Immature natural killer cell (primary cell): Measurements from ENCODE around the gene CCL13. TPM values are rescaled to one million over a fixed set of nuclear protein-coding genes. Genes with fewer than 3 reads are reported as not detected.
"Not testable (repeated sequence)": the region's sequence is repeated elsewhere in the genome, so short reads cannot be mapped to it uniquely, and the experiment has no call there.

Source experiments
- DNase-seq, 3 donors: peaks; one replicate each; pipeline ENCODE4 v3.0.0; 2022; ENCODE audit warnings: mixed read lengths in 1 of 3
- H3K27ac Mint-ChIP-seq, 6 donors: one replicate each; pipeline ENCODE4 v1.8.0; 2020; ENCODE audit warnings: mixed read lengths in 6 of 6, mild to moderate bottlenecking in 5 of 6, inconsistent platforms in 4 of 6, moderate library complexity in 3 of 6
- H3K27me3 Mint-ChIP-seq, 3 donors: one replicate each; pipeline ENCODE4 v1.8.0; 2020 to 2021; ENCODE audit warnings: low read depth in 3 of 3, mild to moderate bottlenecking in 3 of 3, mixed read lengths in 3 of 3, moderate library complexity in 3 of 3, inconsistent platforms in 1 of 3
- H3K36me3 Mint-ChIP-seq, 3 donors: one replicate each; pipeline ENCODE4 v1.8.0; 2020; ENCODE audit warnings: mixed read lengths in 3 of 3, inconsistent platforms in 2 of 3, mild to moderate bottlenecking in 2 of 3
- H3K4me1 Mint-ChIP-seq, 2 donors: one replicate each; pipeline ENCODE4 v1.8.0; 2020; ENCODE audit warnings: inconsistent platforms in 2 of 2, mild to moderate bottlenecking in 2 of 2, mixed read lengths in 2 of 2, moderate library complexity in 1 of 2
- H3K4me3 Mint-ChIP-seq, 5 donors: one replicate each; pipeline ENCODE4 v1.8.0; 2020; ENCODE audit warnings: mild to moderate bottlenecking in 5 of 5, mixed read lengths in 5 of 5, inconsistent platforms in 3 of 5, moderate library complexity in 3 of 5
- H3K9me3 Mint-ChIP-seq, 6 donors: one replicate each; pipeline ENCODE4 v1.8.0; 2020; ENCODE audit warnings: mild to moderate bottlenecking in 6 of 6, mixed read lengths in 6 of 6, inconsistent platforms in 4 of 6, moderate library complexity in 3 of 6
- polyA plus RNA-seq, 3 donors: library from polyadenylated mRNA; unstranded; fragments of 300-500 nt; fragmentation: Illumina TruSeq; gene quantifications; one replicate each; pipeline ENCODE4 v1.2.3, GENCODE V29; 2021

The CCL13 gene
- not detected for polyA plus RNA-seq

DNA sequence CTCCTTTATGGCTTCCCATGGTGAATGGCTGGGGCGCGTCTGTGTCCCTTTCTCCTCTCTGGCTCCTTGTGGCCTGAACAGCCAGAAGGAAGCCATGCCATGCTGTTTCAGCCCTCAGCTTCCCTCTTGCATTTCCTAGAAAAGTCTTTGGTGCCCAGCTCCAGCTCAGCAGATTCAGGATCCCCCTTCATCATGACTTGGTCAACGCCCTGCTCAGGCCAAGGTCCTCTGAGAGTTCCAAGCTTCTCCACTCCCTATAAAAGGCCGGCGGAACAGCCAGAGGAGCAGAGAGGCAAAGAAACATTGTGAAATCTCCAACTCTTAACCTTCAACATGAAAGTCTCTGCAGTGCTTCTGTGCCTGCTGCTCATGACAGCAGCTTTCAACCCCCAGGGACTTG, at the start of gene CCL13:
TSS of gene CCL13 (plus strand) at position 287 of the 400 bp plus-strand sequence. CDS start at position 334, 47 bp downstream.
- H3K27ac Mint-ChIP-seq = no peak within 1 kb of the TSS
- H3K9me3 Mint-ChIP-seq = no peaks in the 10 kb centered on the region
- peaks cover 2 to 3% (median 3%) of the 10 kb centered on the region in 3 donors for H3K27me3 Mint-ChIP-seq
- H3K36me3 Mint-ChIP-seq = no peaks in the 10 kb centered on the region
- no peak for DNase-seq
- H3K4me3 Mint-ChIP-seq = no peak within 1 kb of the TSS
- no peaks in the 10 kb centered on the region for H3K4me1 Mint-ChIP-seq

- Mint-ChIP-seq H3K27ac (no peak overlapping the region), H3K4me1 (no peaks in the 10 kb centered on the region)
- DNase-seq = no peak
These were observed 49.2 kb upstream of the CCL13 start for GRCh38 chr17:34307110-34307509.

GRCh38 chr17:34308371-34308770, 47.9 kb upstream of the CCL13 start:
- no peaks in the 10 kb centered on the region for H3K36me3 Mint-ChIP-seq
- no peak overlapping the region for H3K4me3 Mint-ChIP-seq
- no peaks in the 10 kb centered on the region for H3K4me1 Mint-ChIP-seq
- H3K27me3 Mint-ChIP-seq = peaks cover 2 to 12% (median 2%) of the 10 kb centered on the region in 3 donors
- H3K9me3 Mint-ChIP-seq = no peaks in the 10 kb centered on the region
- no peak overlapping the region for H3K27ac Mint-ChIP-seq
- no peak for DNase-seq

More at GRCh38 chr17:34307110-34307509, 49.2 kb upstream of the CCL13 start:
- Mint-ChIP-seq H3K27me3 (peaks cover 2 to 7% (median 2%) of the 10 kb centered on the region in 3 donors), H3K36me3 (no peaks in the 10 kb centered on the region), H3K9me3 (no peaks in the 10 kb centered on the region), H3K4me3 (no peak overlapping the region)

GRCh38 chr17:34311291-34311690, 45.0 kb upstream of the CCL13 start:
- no peak for DNase-seq
- Mint-ChIP-seq H3K27me3 (peaks cover 0 to 15% (median 9%) of the 10 kb centered on the region in 3 donors), H3K4me1 (no peaks in the 10 kb centered on the region), H3K36me3 (no peaks in the 10 kb centered on the region), H3K27ac (no peak overlapping the region), H3K4me3 (no peak overlapping the region), H3K9me3 (no peaks in the 10 kb centered on the region)

GRCh38 chr17:34312080-34312479, 44.2 kb upstream of the CCL13 start:
- Mint-ChIP-seq H3K27me3 (peaks cover 0 to 15% (median 9%) of the 10 kb centered on the region in 3 donors), H3K4me1 (no peaks in the 10 kb centered on the region), H3K9me3 (no peaks in the 10 kb centered on the region), H3K4me3 (no peak overlapping the region), H3K27ac (no peak overlapping the region), H3K36me3 (no peaks in the 10 kb centered on the region)
- no peak for DNase-seq

GRCh38 chr17:34313164-34313563, 43.1 kb upstream of the CCL13 start:
- no peak for DNase-seq
- H3K4me1 Mint-ChIP-seq = no peaks in the 10 kb centered on the region
- peaks cover 1 to 10% (median 9%) of the 10 kb centered on the region in 3 donors for H3K27me3 Mint-ChIP-seq
- H3K27ac Mint-ChIP-seq = no peak overlapping the region
- no peaks in the 10 kb centered on the region for H3K36me3 Mint-ChIP-seq
- no peaks in the 10 kb centered on the region for H3K9me3 Mint-ChIP-seq
- no peak overlapping the region for H3K4me3 Mint-ChIP-seq

- Mint-ChIP-seq H3K27ac (no peak overlapping the region), H3K4me3 (no peak overlapping the region), H3K9me3 (no peaks in the 10 kb centered on the region), H3K36me3 (no peaks in the 10 kb centered on the region), H3K27me3 (peaks cover 1 to 8% (median 7%) of the 10 kb centered on the region in 3 donors), H3K4me1 (no peaks in the 10 kb centered on the region)
- DNase-seq = no peak
These were observed 42.0 kb upstream of the CCL13 start for GRCh38 chr17:34314279-34314678.

DNA sequence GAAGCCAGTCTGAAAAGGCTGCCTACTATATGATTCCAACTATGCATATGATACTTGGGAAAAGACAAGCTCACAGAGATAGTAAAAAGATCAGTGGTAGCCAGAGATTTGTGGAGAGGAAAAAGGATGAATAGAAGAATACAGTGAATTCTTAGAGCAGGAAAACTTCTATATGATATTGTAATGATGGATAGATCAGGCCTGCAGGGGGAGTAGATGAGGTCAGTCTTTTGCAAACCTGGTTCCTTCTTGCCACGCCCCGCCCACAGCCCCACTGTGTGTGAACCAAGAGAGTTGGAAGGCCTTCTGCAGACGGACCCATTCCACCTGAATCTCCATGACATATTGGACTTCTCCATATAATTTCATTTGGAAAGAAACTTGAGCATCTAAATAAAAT, 37.8 kb upstream of the CCL13 start:
- DNase-seq = no peak
- H3K9me3 Mint-ChIP-seq = no peaks in the 10 kb centered on the region
- H3K27me3 Mint-ChIP-seq = peaks cover 1 to 12% (median 6%) of the 10 kb centered on the region in 3 donors
- no peak overlapping the region for H3K4me3 Mint-ChIP-seq
- H3K27ac Mint-ChIP-seq = no peak overlapping the region
- H3K36me3 Mint-ChIP-seq = no peaks in the 10 kb centered on the region
- H3K4me1 Mint-ChIP-seq = no peaks in the 10 kb centered on the region

GRCh38 chr17:34319039-34319483, 37.2 kb upstream of the CCL13 start, which contains the start of gene CCL8:
CCL8 (plus strand) TSS chr17:34319435; CDS start chr17:34319502, 67 bp downstream.
- no peak within 1 kb of the TSS for H3K4me3 Mint-ChIP-seq
- peaks cover 3 to 12% (median 6%) of the 10 kb centered on the region in 3 donors for H3K27me3 Mint-ChIP-seq
- H3K27ac Mint-ChIP-seq = no peak within 1 kb of the TSS

GRCh38 chr17:34321964-34322363, 34.3 kb upstream of the CCL13 start:
- no peak for DNase-seq
- H3K27ac Mint-ChIP-seq = no peak overlapping the region
- H3K4me3 Mint-ChIP-seq = no peak overlapping the region
- H3K27me3 Mint-ChIP-seq = peaks cover 3 to 21% (median 3%) of the 10 kb centered on the region in 3 donors
- no peaks in the 10 kb centered on the region for H3K4me1 Mint-ChIP-seq
- peaks cover 0 to 11% (median 2%) of the 10 kb centered on the region in 6 donors for H3K9me3 Mint-ChIP-seq
- H3K36me3 Mint-ChIP-seq = no peaks in the 10 kb centered on the region

More at GRCh38 chr17:34319039-34319483, 37.2 kb upstream of the CCL13 start, which contains the start of gene CCL8:
- no peaks in the 10 kb centered on the region for H3K9me3 Mint-ChIP-seq
- DNase-seq = no peak
- H3K36me3 Mint-ChIP-seq = no peaks in the 10 kb centered on the region
- H3K4me1 Mint-ChIP-seq = no peaks in the 10 kb centered on the region

DNA sequence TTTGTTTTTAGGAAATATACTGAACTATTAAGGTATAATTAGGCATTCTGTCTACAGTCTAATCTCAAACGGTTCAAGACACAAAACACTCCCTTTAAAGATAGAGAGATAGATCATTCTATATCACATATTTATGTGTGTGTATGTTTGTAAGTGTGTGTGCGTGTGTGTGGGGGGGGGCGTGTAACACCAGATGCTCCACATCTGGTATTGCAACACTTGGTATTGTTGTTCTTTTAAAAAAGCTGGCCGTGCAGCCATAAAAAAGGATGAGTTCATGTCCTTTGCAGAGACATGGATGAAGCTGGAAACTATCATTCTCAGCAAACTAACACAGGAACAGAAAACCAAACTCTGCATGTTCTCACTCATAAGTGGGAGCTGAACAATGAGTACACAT, 28.7 kb upstream of the CCL13 start:
- not testable (repeated sequence) for H3K4me3 Mint-ChIP-seq, H3K27ac Mint-ChIP-seq, H3K4me1 Mint-ChIP-seq, DNase-seq, H3K36me3 Mint-ChIP-seq
- H3K9me3 Mint-ChIP-seq = peaks cover 0 to 11% (median 2%) of the 10 kb centered on the region in 6 donors
- H3K27me3 Mint-ChIP-seq = peaks cover 4 to 14% (median 6%) of the 10 kb centered on the region in 3 donors

DNA sequence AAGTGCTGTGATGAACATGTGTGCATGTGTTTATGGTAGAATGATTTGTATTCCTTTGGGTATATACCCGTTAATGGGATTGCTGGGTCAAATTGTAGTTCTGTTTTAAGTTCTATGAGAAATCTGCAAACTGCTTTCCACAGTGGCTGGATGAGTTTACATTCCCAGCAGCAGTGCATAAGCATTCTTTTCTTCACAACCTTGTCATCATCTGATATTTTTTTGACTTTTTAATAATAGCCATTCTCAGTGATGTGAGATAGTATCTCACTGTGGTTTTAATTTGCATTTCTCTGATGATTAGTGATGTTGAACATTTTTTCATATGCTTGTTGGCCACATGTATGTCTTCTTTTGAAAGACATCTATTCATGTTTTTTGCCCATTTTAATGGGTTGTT, 18.6 kb upstream of the CCL13 start:
- Mint-ChIP-seq H3K4me1 (no peaks in the 10 kb centered on the region), H3K4me3 (no peak overlapping the region), H3K27me3 (peaks cover 4 to 14% (median 10%) of the 10 kb centered on the region in 3 donors), H3K27ac (no peak overlapping the region), H3K9me3 (no peaks in the 10 kb centered on the region), H3K36me3 (no peaks in the 10 kb centered on the region)
- DNase-seq = no peak

DNA sequence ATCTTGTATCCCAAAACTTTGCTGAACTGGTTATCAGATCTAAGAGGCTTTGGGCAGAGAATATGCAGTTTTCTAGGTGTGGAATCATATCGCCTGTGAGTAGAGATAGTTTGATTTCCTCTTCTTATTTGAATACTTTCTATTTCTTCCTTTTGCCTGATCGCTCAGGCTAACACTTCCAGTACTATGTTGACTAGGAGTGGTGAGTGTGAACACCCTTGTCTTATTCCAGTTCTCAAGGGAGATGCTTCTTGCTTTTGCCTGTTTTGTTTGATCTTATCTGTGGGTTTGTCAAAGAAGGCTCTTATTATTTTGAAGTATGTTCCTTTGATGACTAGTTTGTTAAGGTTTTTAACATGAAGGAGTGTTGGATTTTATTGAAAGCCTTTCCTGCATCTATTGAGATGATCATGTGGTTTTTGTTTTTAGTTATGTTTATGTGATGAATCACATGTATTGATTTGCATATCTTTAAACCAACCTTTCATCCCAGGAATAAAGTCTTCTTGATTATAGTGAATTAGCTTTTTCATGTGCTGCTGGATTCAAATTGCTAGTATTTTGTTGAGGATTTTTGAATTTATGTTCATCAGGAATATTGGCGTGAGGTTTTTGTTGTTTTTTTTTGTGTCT, 17.0 kb upstream of the CCL13 start:
- Mint-ChIP-seq H3K27me3 (peaks cover 4 to 12% (median 11%) of the 10 kb centered on the region in 3 donors), H3K4me1 (no peaks in the 10 kb centered on the region), H3K27ac (no peak overlapping the region), H3K4me3 (no peak overlapping the region), H3K36me3 (no peaks in the 10 kb centered on the region), H3K9me3 (no peaks in the 10 kb centered on the region)
- no peak for DNase-seq

- Mint-ChIP-seq H3K27ac (no peak overlapping the region), H3K36me3 (no peaks in the 10 kb centered on the region), H3K9me3 (no peaks in the 10 kb centered on the region), H3K4me1 (no peaks in the 10 kb centered on the region), H3K27me3 (peaks cover 4 to 10% (median 10%) of the 10 kb centered on the region in 3 donors), H3K4me3 (no peak overlapping the region)
- DNase-seq = no peak
These were observed 14.4 kb upstream of the CCL13 start for GRCh38 chr17:34341916-34342315.

DNA sequence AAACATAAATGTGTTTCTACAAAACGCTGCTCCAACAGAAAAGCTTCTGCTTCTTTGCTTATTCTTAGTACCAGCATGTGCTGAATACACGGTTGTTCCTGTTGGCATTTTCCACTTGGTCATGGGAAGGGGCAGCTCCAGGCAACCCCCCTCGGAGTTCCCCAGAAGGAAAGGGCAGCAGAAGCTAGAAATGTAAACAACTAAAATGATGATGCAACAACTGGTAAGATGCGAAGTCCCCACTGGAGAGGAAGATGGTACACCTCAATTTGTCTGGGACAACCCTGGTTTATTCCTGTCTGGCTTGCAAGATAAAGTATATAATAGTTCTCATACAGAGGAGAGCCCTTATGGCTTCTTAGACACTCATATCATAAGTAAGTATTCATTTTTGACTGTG, 9.2 kb upstream of the CCL13 start:
- no peak for DNase-seq
- peaks cover 0 to 2% (median 1%) of the 10 kb centered on the region in 3 donors for H3K27me3 Mint-ChIP-seq
- H3K27ac Mint-ChIP-seq = no peak overlapping the region
- no peaks in the 10 kb centered on the region for H3K4me1 Mint-ChIP-seq
- H3K36me3 Mint-ChIP-seq = no peaks in the 10 kb centered on the region
- no peaks in the 10 kb centered on the region for H3K9me3 Mint-ChIP-seq
- H3K4me3 Mint-ChIP-seq = no peak overlapping the region
